Nephron (organoid): ENCODE results near the gene BABAM2.

Experiments
- H3K27ac Mint-ChIP-seq, 3 experiments: 2 replicates each; pipeline ENCODE4 v1.8.0; 2020; ENCODE audit warnings: mixed read lengths in 3 of 3, mild to moderate bottlenecking in 2 of 3, moderate library complexity in 1 of 3
- H3K27me3 Mint-ChIP-seq: 2 replicates; pipeline ENCODE4 v1.8.0; 2021; ENCODE audit warnings: low read depth, mild to moderate bottlenecking, moderate library complexity, mixed read lengths
- H3K36me3 Mint-ChIP-seq: 2 replicates; pipeline ENCODE4 v1.8.0; 2020; ENCODE audit warnings: low read depth, mixed read lengths
- H3K4me1 Mint-ChIP-seq: 2 replicates; pipeline ENCODE4 v1.8.0; 2020; ENCODE audit warnings: mixed read lengths
- H3K4me3 Mint-ChIP-seq, 3 experiments: 2 replicates each; pipeline ENCODE4 v1.8.0; 2020; ENCODE audit warnings: mild to moderate bottlenecking in 3 of 3, mixed read lengths in 3 of 3, moderate library complexity in 2 of 3
- H3K9me3 Mint-ChIP-seq: 2 replicates; pipeline ENCODE4 v1.8.0; 2020; ENCODE audit warnings: mixed read lengths
- TF ChIP-seq, protein P1 (sequence below), 3 experiments: fragments of 200-600 bp; sonication (generic); IDR thresholded peaks; one replicate each; pipeline ENCODE4 v1.5.0; 2021; ENCODE audit warnings: antibody characterized with exemption in 3 of 3; ENCODE audit not compliant: unreplicated experiment in 3 of 3

BABAM2 gene

DNA sequence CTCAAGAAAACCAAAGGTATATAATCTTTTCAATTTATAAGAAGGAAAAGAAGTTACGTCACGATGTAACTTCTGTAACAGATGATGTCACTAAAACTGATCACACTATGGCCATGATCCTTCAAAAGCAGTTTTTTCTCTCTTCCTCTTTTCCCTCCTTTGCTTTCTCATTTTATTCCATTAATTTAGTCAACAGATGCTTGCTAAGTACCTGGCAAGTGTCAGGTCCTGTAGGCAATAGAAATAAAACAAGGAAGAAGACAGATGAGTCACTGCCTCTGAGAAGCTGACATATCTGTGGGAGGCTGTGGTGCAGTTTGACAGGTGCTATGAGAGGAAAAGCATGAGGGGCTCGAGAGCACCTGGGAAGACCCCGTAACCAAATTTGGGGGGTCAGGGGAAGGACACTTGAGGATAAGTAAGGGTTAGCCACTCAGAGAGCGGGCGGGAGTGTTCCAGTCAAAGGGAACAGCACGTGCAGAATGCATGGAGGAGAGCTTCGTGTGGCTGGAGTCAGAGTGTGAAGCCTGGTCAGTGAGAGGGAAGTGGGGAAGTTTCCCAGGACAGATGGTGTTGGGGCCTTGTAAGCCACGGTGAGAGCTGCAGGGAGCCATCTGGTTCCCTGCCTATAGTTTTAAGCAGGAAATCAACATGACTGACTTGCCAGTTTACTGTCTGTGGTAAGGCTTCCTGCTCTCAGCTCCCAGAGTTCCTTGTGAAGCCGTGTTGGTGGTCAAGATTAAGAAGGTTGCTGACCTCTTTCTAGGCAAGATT, 303.3 kb downstream of the BABAM2 start:
- H3K27ac Mint-ChIP-seq, result no peak overlapping the region

DNA sequence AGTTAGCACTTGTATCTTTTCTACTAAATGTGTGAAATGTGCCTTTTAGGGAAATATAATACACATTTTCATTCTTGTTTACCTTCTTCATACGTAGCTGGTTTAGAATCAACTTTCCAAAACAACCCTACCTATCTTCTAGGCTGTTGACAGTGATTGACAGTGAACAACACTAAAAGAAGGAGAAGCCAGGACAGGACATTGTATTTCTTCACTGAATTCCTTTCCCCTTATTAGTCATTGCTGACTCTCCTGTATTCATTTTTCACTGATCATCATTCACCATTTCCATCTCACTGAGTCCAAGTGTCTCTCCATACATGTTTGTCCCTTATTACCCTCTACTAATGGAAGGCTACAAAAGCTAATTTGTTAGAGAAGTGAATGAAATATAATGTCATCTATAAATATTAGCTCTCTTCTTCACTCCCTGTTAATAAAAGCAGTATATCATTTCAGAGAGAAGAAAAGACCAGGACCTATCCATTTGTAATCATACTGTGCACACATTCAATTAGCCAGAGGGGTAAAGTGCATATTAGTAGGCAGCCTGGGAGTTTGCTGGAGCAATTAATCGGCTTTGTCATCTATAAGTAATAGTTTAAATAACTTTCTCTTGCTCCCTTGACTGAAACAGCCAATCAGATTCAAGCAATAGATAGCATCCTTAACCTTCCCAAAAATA, 309.6 kb downstream of the BABAM2 start:
- H3K4me1 Mint-ChIP-seq, result peaks cover 6% of the 10 kb centered on the region
- no peaks in the 10 kb centered on the region for H3K27me3 Mint-ChIP-seq
- TF ChIP-seq, protein P1, sequence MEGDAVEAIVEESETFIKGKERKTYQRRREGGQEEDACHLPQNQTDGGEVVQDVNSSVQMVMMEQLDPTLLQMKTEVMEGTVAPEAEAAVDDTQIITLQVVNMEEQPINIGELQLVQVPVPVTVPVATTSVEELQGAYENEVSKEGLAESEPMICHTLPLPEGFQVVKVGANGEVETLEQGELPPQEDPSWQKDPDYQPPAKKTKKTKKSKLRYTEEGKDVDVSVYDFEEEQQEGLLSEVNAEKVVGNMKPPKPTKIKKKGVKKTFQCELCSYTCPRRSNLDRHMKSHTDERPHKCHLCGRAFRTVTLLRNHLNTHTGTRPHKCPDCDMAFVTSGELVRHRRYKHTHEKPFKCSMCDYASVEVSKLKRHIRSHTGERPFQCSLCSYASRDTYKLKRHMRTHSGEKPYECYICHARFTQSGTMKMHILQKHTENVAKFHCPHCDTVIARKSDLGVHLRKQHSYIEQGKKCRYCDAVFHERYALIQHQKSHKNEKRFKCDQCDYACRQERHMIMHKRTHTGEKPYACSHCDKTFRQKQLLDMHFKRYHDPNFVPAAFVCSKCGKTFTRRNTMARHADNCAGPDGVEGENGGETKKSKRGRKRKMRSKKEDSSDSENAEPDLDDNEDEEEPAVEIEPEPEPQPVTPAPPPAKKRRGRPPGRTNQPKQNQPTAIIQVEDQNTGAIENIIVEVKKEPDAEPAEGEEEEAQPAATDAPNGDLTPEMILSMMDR (IDR thresholded peaks at IDR 0.05; ENCODE audit: unreplicated experiment in 3 of 3), result no peak
- H3K27ac Mint-ChIP-seq, result no peak overlapping the region
- H3K36me3 Mint-ChIP-seq, result no peaks in the 10 kb centered on the region
- H3K9me3 Mint-ChIP-seq, result no peaks in the 10 kb centered on the region
- no peak overlapping the region for H3K4me3 Mint-ChIP-seq

More for the DNA sequence above, 303.3 kb downstream of the BABAM2 start:
- H3K4me3 Mint-ChIP-seq, result no peak overlapping the region
- H3K27me3 Mint-ChIP-seq, result no peaks in the 10 kb centered on the region
- no peaks in the 10 kb centered on the region for H3K9me3 Mint-ChIP-seq
- H3K36me3 Mint-ChIP-seq, result no peaks in the 10 kb centered on the region
- TF ChIP-seq, protein P1 (IDR thresholded peaks at IDR 0.05; ENCODE audit: unreplicated experiment in 3 of 3), result no peak
- H3K4me1 Mint-ChIP-seq, result no peaks in the 10 kb centered on the region

DNA sequence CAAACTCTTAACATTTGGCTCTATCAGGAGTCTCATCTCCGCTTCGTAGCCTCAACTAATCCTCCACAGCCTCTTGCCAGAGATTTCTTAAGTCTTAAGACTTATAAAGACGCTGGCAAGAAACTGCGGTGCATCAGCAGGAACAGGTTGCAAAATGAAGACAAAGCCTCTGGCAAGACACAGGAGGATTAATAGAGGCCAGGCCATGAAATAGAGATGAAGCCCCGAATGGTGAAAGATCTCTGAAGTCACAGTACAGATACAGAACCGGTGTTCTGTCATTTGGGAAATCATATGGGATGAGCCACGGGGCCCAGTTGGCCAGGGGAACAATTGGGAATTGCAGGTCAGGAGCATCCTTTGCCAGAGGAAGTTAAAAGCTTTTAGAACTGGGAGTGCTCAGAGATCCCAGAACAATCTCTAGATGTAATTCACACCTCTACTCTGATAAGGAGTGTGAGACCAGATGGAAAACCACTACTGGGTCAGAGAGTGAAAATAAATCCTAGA, 311.2 kb downstream of the BABAM2 start:
- TF ChIP-seq, protein P1 (IDR thresholded peaks at IDR 0.05; ENCODE audit: unreplicated experiment in 3 of 3), result no peak
- no peaks in the 10 kb centered on the region for H3K36me3 Mint-ChIP-seq
- H3K27ac Mint-ChIP-seq, result peak overlapping the region in 1 of 3 experiments; percentile 24
- H3K9me3 Mint-ChIP-seq, result no peaks in the 10 kb centered on the region
- no peaks in the 10 kb centered on the region for H3K27me3 Mint-ChIP-seq
- H3K4me1 Mint-ChIP-seq, result peaks cover 10% of the 10 kb centered on the region
- no peak overlapping the region for H3K4me3 Mint-ChIP-seq

DNA sequence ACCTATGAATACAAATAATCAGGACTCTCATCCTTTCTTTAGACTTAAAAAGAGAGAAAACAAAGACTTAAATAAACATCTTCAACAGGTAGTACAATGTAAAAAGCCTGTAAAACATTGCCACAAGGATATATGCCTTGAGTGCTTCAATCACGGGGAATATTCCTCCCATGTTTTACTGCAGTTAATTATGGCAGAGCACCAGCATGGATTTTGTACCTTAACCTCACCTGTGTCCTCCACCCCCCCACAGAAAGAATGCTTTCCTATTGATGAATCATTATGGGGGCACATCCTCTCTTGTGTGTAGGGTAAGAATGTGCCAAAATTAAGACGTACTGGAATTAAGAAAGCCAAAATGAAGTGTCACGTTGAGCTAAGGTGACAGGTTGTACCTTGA, 312.2 kb downstream of the BABAM2 start:
- Mint-ChIP-seq H3K9me3 (no peaks in the 10 kb centered on the region), H3K27ac (no peak overlapping the region), H3K36me3 (no peaks in the 10 kb centered on the region), H3K4me3 (no peak overlapping the region), H3K27me3 (no peaks in the 10 kb centered on the region), H3K4me1 (peaks cover 14% of the 10 kb centered on the region)
- TF ChIP-seq, protein P1 (IDR thresholded peaks at IDR 0.05; ENCODE audit: unreplicated experiment in 3 of 3), result no peak

DNA sequence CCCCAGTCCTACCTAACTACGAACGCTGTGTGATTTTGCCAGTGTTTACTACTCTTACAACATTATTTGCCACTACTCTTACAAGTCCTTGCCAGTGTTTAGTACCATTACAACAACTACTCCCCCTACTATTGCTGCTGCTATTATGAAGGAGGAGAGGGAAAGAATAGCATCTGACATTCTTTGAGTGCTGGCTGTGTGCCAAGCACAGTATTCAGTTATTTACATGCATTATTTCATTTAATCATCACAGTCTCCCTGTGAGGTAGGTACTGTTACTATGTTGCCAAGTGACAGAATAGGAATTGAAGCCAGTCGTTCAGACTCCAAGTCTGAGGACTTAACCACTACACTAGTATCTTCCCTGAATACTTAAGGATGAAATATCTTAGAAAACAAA, 316.2 kb downstream of the BABAM2 start:
- Mint-ChIP-seq H3K36me3 (no peaks in the 10 kb centered on the region), H3K4me1 (peaks cover 9% of the 10 kb centered on the region), H3K27me3 (no peaks in the 10 kb centered on the region), H3K9me3 (no peaks in the 10 kb centered on the region), H3K4me3 (no peak overlapping the region), H3K27ac (peak overlapping the region; percentile 54 to 66 (median 66))
- TF ChIP-seq, protein P1 (IDR thresholded peaks at IDR 0.05; ENCODE audit: unreplicated experiment in 3 of 3), result no peak
